SK-N-SH treated with all-trans-retinoic acid at 6 μM for 48 hours (cell line): ENCODE data around the gene MEG3.

Experiments
- ATAC-seq: fragments of 200-7000 bp; cut with Tn5 transposase; 3 replicates; pipeline ENCODE4 v1.9.1; 2020; ENCODE audit warnings: mild to moderate bottlenecking, moderate library complexity
- ARNTL ChIP-seq: fragments of 450-650 bp; formaldehyde crosslinking; IDR thresholded peaks from 2 replicates; pipeline ENCODE4 v1.5.0; 2020; ENCODE audit warnings: low read depth, mild to moderate bottlenecking, moderate library complexity, borderline replicate concordance
- BACH2 ChIP-seq: fragments of 250-450 bp; sonication (Bioruptor Pico); IDR thresholded peaks from 2 replicates; pipeline ENCODE4 v1.9.0; 2021; ENCODE audit warnings: mild to moderate bottlenecking, borderline replicate concordance
- CREB5 ChIP-seq: fragments of 250-450 bp; sonication (Bioruptor Pico); IDR thresholded peaks from 2 replicates; pipeline ENCODE4 v1.5.1; 2020; ENCODE audit warnings: low read depth, mild to moderate bottlenecking, moderate library complexity
- CSDC2 ChIP-seq: fragments of 250-450 bp; sonication (Bioruptor Pico); IDR thresholded peaks from 2 replicates; pipeline ENCODE4 v1.5.0; 2020; ENCODE audit warnings: mild to moderate bottlenecking, moderate library complexity
- CSRNP3 ChIP-seq: fragments of 250-450 bp; sonication (Bioruptor Pico); IDR thresholded peaks from 2 replicates; pipeline ENCODE4 v1.5.1; 2021; ENCODE audit warnings: mild to moderate bottlenecking, moderate library complexity
- ESRRG ChIP-seq: fragments of 250-450 bp; sonication (Bioruptor Pico); IDR thresholded peaks from 2 replicates; pipeline ENCODE4 v1.6.1; 2021; ENCODE audit warnings: mild to moderate bottlenecking
- ISL1 ChIP-seq: fragments of 250-450 bp; sonication (Bioruptor Pico); IDR thresholded peaks from 2 replicates; pipeline ENCODE4 v2.1.2; 2022; ENCODE audit warnings: mild to moderate bottlenecking, moderate library complexity
- OSR1 ChIP-seq: fragments of 250-450 bp; sonication (Bioruptor Pico); IDR thresholded peaks from 2 replicates; pipeline ENCODE4 v1.8.0; 2022; ENCODE audit warnings: moderate library complexity, mild to moderate bottlenecking, inconsistent platforms
- PATZ1 ChIP-seq: fragments of 250-450 bp; sonication (Bioruptor Pico); IDR thresholded peaks from 2 replicates; pipeline ENCODE4 v1.8.0; 2020; ENCODE audit warnings: mild to moderate bottlenecking, moderate library complexity, borderline replicate concordance
- POU6F1 ChIP-seq: fragments of 250-450 bp; sonication (Bioruptor Pico); IDR thresholded peaks from 2 replicates; pipeline ENCODE4 v1.8.0; 2021; ENCODE audit warnings: low read depth, mild to moderate bottlenecking, moderate library complexity, borderline replicate concordance
- RARB ChIP-seq: fragments of 250-450 bp; sonication (Bioruptor Pico); IDR thresholded peaks from 2 replicates; pipeline ENCODE4 v1.8.0; 2021; ENCODE audit warnings: mild to moderate bottlenecking, moderate library complexity
- SNAI2 ChIP-seq: fragments of 250-450 bp; sonication (Bioruptor Pico); IDR thresholded peaks from 2 replicates; pipeline ENCODE4 v1.5.0; 2020; ENCODE audit warnings: mild to moderate bottlenecking, moderate library complexity
- TOX ChIP-seq: fragments of 250-450 bp; sonication (Bioruptor Pico); IDR thresholded peaks from 2 replicates; pipeline ENCODE4 v1.8.0; 2021; ENCODE audit warnings: mild to moderate bottlenecking, moderate library complexity, borderline replicate concordance
- TSHZ2 ChIP-seq: fragments of 250-450 bp; sonication (Bioruptor Pico); IDR thresholded peaks from 2 replicates; pipeline ENCODE4 v1.5.0; 2020; ENCODE audit warnings: mild to moderate bottlenecking, moderate library complexity
- ZC3H10 ChIP-seq: fragments of 250-450 bp; sonication (Bioruptor Pico); IDR thresholded peaks from 2 replicates; pipeline ENCODE4 v1.5.1; 2021; ENCODE audit warnings: mild to moderate bottlenecking, moderate library complexity
- ZFP3 ChIP-seq: fragments of 250-450 bp; sonication (Bioruptor Pico); IDR thresholded peaks from 2 replicates; pipeline ENCODE4 v1.5.0; 2020; ENCODE audit warnings: mild to moderate bottlenecking, moderate library complexity
- ZFP30 ChIP-seq: fragments of 450-650 bp; formaldehyde crosslinking; IDR thresholded peaks from 2 replicates; pipeline ENCODE4 v1.5.0; 2022; ENCODE audit warnings: mild to moderate bottlenecking, moderate library complexity
- ZNF565 ChIP-seq: fragments of 450-650 bp; formaldehyde crosslinking; conservative IDR thresholded peaks from 2 replicates; pipeline ENCODE4 v1.5.0; 2020; ENCODE audit warnings: low read depth, mild to moderate bottlenecking, moderate library complexity
- ZNF70 ChIP-seq: fragments of 450-650 bp; formaldehyde crosslinking; IDR thresholded peaks from 2 replicates; pipeline ENCODE4 v1.5.0; 2020; ENCODE audit warnings: mild to moderate bottlenecking, moderate library complexity
- ZNF8 ChIP-seq: fragments of 450-650 bp; formaldehyde crosslinking; IDR thresholded peaks from 2 replicates; pipeline ENCODE4 v1.5.0; 2020; ENCODE audit warnings: mild to moderate bottlenecking, moderate library complexity

MEG3 gene

GRCh38 chr14:100785338-100785615, 40.6 kb upstream of the MEG3 start:
- no peak for TF ChIP-seq CREB5
- TF ChIP-seq ESRRG (CRISPR knock-in tag): no peak
- no peak for TF ChIP-seq POU6F1 (CRISPR knock-in tag)
- no peak for TF ChIP-seq TOX (CRISPR knock-in tag)
- TF ChIP-seq ISL1 (CRISPR knock-in tag): no peak
- no peak for TF ChIP-seq SNAI2 (CRISPR knock-in tag)
- no peak for TF ChIP-seq ZNF70 (CRISPR knock-in tag)
- no peak for TF ChIP-seq PATZ1 (CRISPR knock-in tag)
- no peak for TF ChIP-seq OSR1 (CRISPR knock-in tag)
- no peak for TF ChIP-seq TSHZ2 (CRISPR knock-in tag)
- ATAC-seq: no peak

- no peak for ATAC-seq
- no peak for TF ChIP-seq BACH2 (CRISPR knock-in tag)
- TF ChIP-seq ZC3H10 (CRISPR knock-in tag): no peak
- no peak for TF ChIP-seq ZNF565 (CRISPR knock-in tag)
- TF ChIP-seq POU6F1 (CRISPR knock-in tag): no peak
- TF ChIP-seq, all 23 proteins: peak for 0
These were observed 40.3 kb upstream of the MEG3 start for GRCh38 chr14:100785626-100786025.

GRCh38 chr14:100786131-100786530, 39.8 kb upstream of the MEG3 start:
- no peak for TF ChIP-seq TSHZ2 (CRISPR knock-in tag)
- no peak for TF ChIP-seq ESRRG (CRISPR knock-in tag)
- TF ChIP-seq ZFP3 (CRISPR knock-in tag): no peak
- TF ChIP-seq ZFP30 (CRISPR knock-in tag): no peak
- TF ChIP-seq ZNF565 (CRISPR knock-in tag): no peak
- TF ChIP-seq OSR1 (CRISPR knock-in tag): no peak
- no peak for TF ChIP-seq CSRNP3
- TF ChIP-seq PATZ1 (CRISPR knock-in tag): no peak
- no peak for TF ChIP-seq BACH2 (CRISPR knock-in tag)
- no peak for TF ChIP-seq ZNF8
- no peak for TF ChIP-seq TOX (CRISPR knock-in tag)
- TF ChIP-seq CREB5: no peak
- no peak for TF ChIP-seq CSDC2 (CRISPR knock-in tag)
- TF ChIP-seq ZC3H10 (CRISPR knock-in tag): no peak
- no peak for TF ChIP-seq ARNTL (CRISPR knock-in tag)
- no peak for TF ChIP-seq RARB (CRISPR knock-in tag)
- TF ChIP-seq SNAI2 (CRISPR knock-in tag): no peak
- TF ChIP-seq ZNF70 (CRISPR knock-in tag): no peak
- ATAC-seq: no peak
